ENCODE measurements around the gene ATP5MC2. TPM values are rescaled to one million over a fixed set of nuclear protein-coding genes. Genes with fewer than 3 reads are reported as not detected.

Gene ATP5MC2
- total and polyA plus RNA-seq, 9 of the 15 experiments (the other 6 are each of a cell fraction or from before 2014, with no cell fraction given), result 314 to 1,208 (median 468) TPM

DNA sequence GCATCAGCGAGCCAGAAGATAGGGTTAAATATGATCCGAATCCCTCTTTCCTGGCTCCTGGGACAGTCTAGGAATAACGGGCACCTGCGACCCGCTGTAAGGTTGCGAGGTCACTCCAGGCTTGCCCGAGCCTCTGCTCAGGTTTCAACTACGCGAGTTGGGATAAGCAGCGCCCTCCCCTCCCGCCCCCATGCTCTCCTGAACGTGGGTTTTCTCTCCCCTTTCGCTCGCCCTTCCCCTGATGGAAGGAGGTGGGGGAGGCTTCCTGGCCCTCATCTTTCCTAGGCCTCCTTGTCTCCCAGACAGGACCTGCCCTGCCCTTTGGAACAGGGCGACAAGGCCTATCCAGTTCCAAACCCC lies 753 bp upstream of the ATP5MC2 start:
- Histone ChIP-seq H2AFZ (ENCODE audit: low read depth, low read length) (peak overlapping the region; percentile 94), H3K9ac (ENCODE audit: insufficient read depth in 1 of 2, low read depth in 2 of 2, low read length in 2 of 2) (peak overlapping the region in 1 of 2 experiments; percentile 97; a peak in 1 of 4 replicates), H3K4me1 (replicated peaks in 1 of 2; ENCODE audit: control insufficient read depth in 2 of 2, insufficient read depth in 2 of 2, low read length in 2 of 2) (peaks cover 8 to 9% of the 10 kb centered on the region in 2 experiments; a peak in 3 of 5 replicates), H3K36me3 (ENCODE audit: control insufficient read depth, insufficient read depth, low read length) (peaks cover 33% of the 10 kb centered on the region), H3K9me1 (ENCODE audit: control insufficient read depth, insufficient read depth, low read length) (no peaks in the 10 kb centered on the region), H3K27ac (ENCODE audit: extremely low read depth, low read depth, low read length) (no peak overlapping the region), H3K4me2 (ENCODE audit: insufficient read depth, low read length) (peak overlapping the region; percentile 71), H3K9me3 (replicated peaks; ENCODE audit: control insufficient read depth, insufficient read depth, low read depth, low read length) (no peaks in the 10 kb centered on the region), H4K20me1 (replicated peaks; ENCODE audit: control insufficient read depth, insufficient read depth, low read length) (no peaks in the 10 kb centered on the region), H3K4me3 (no peak overlapping the region), H3K27me3 (ENCODE audit: control insufficient read depth in 2 of 2, insufficient read depth in 2 of 2, low read length in 2 of 2) (peaks cover 0 to 4% of the 10 kb centered on the region in 2 experiments; a peak in 2 of 5 replicates), H3K79me2 (ENCODE audit: control insufficient read depth, insufficient read depth, low read length) (peaks cover 38% of the 10 kb centered on the region)
- no TSS peak for BruUV-seq (replicated peaks)
- POLR2A ChIA-PET, result interaction anchor here (0.6 to 2.8 kb wide), 11 partner anchors 9 to 310 kb away, joined by 3 to 15 read pairs (median 6); no protein-coding TSS in a partner anchor
- no peak for FAIRE-seq
- 90% methylated on average over 7 of the region's 15 CpGs for WGBS (ENCODE audit: insufficient coverage, low coverage, missing lambda C conversion rate)
- DNase-seq (ENCODE audit: extremely low read depth in 1 of 4, low spot score in 3 of 4), result no peak
- 0 out of 2 replicates have a peak, but pooled peaks have one; percentile 4 for TF ChIP-seq KAT7 (CRISPR knock-in tag; IDR thresholded peaks at IDR 0.05; ENCODE audit: borderline replicate concordance)
- no peak for TF ChIP-seq MYNN (IDR thresholded peaks at IDR 0.05)
- no peak for TF ChIP-seq MYNN (CRISPR knock-in tag; IDR thresholded peaks at IDR 0.05)
- in situ Hi-C loops (cut with MboI), result loop anchor here (5.0 kb wide), 1 partner anchor 134 kb away; no protein-coding TSS in a partner anchor
- intact Hi-C loops (cut with micrococcal nuclease), result loop anchor here (1.0 to 2.0 kb wide), 3 partner anchors 50 to 133 kb away; partner anchors contain the start of gene ATF7
- no peak for ATAC-seq
- CTCF ChIA-PET (ENCODE audit: low intra/inter-chr PET ratio), result interaction anchor here (0.6 to 4.4 kb wide), 5 partner anchors 50 to 144 kb away, joined by 4 to 59 read pairs (median 8); partner anchors contain the start of gene ATF7

DNA sequence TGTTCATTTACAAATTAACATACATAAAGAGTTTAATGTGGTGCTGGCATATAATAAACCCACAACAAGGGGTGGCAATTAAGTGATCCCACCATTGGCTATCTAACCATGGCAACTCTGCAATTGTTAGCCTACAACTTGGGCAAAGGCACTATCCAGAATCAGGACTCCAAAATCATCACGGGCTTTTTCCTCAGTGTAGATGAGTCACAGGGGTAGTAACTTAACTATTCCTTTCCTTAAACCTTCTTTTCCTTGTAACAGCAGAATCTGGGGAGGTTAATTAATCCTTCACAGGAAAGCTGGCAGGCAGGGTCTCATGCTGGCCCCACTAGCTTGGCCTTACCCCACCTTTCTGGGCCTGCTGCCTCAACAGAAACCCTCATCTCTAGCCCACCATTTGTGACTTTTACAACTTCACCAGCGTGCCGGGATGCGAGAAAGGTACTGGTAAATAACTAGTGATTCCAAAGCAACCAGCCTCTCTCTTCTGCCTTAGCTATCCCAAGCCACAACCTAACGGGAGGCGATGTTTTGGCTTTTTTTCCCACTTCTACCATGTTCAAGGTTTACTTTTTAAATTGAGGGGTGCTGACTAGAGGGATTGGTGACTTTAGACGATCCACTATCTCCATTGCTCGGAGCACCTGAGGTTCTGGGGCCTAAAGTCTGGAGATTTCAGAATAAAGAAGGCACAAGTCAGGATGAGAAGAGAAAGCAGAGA lies 744 bp downstream of the ATP5MC2 start:
- H4K20me1 ChIP-seq (replicated peaks; ENCODE audit: control insufficient read depth, insufficient read depth, low read length), result no peaks in the 10 kb centered on the region
- peak overlapping the region; percentile 95 for H3K27ac ChIP-seq (ENCODE audit: extremely low read depth, low read depth, low read length)
- peaks cover 0 to 4% of the 10 kb centered on the region in 2 experiments; a peak in 2 of 5 replicates for H3K27me3 ChIP-seq (ENCODE audit: control insufficient read depth in 2 of 2, insufficient read depth in 2 of 2, low read length in 2 of 2)
- ATAC-seq, result peak; percentile 2; the same call in 1 of the 3 replicates
- peak in 1 of 4 experiments; percentile 25 for DNase-seq (ENCODE audit: extremely low read depth in 1 of 4, low spot score in 3 of 4)
- in situ Hi-C loops (cut with MboI), result loop anchor here (5.0 kb wide), 1 partner anchor 133 kb away; no protein-coding TSS in a partner anchor
- peaks cover 8 to 14% of the 10 kb centered on the region in 2 experiments; a peak in 3 of 5 replicates for H3K4me1 ChIP-seq (replicated peaks in 1 of 2; ENCODE audit: control insufficient read depth in 2 of 2, insufficient read depth in 2 of 2, low read length in 2 of 2)
- FAIRE-seq, result peak; percentile 44
- peaks cover 50% of the 10 kb centered on the region for H3K79me2 ChIP-seq (ENCODE audit: control insufficient read depth, insufficient read depth, low read length)
- peak overlapping the region; percentile 96 for H3K4me2 ChIP-seq (ENCODE audit: insufficient read depth, low read length)
- no peaks in the 10 kb centered on the region for H3K9me1 ChIP-seq (ENCODE audit: control insufficient read depth, insufficient read depth, low read length)
- intact Hi-C loops (cut with micrococcal nuclease), result no loop called here
- H3K9ac ChIP-seq (ENCODE audit: insufficient read depth in 1 of 2, low read depth in 2 of 2, low read length in 2 of 2), result peak overlapping the region; percentile 97 to 98
- BruUV-seq (replicated peaks), result TSS peak; percentile 65
- ChIA-PET CTCF (ENCODE audit: low intra/inter-chr PET ratio) (interaction anchor here (0.6 to 4.4 kb wide), 5 partner anchors 72 to 353 kb away, joined by 3 to 59 read pairs (median 8); no protein-coding TSS in a partner anchor), POLR2A (interaction anchor here (0.9 to 2.8 kb wide), 11 partner anchors 8 to 132 kb away, joined by 3 to 15 read pairs (median 5); no protein-coding TSS in a partner anchor)
- H3K9me3 ChIP-seq (replicated peaks; ENCODE audit: control insufficient read depth, insufficient read depth, low read depth, low read length), result no peaks in the 10 kb centered on the region
- peaks cover 47% of the 10 kb centered on the region for H3K36me3 ChIP-seq (ENCODE audit: control insufficient read depth, insufficient read depth, low read length)
- peak overlapping the region; percentile 94 for H2AFZ ChIP-seq (ENCODE audit: low read depth, low read length)
- 2% methylated on average over 8 of the region's 8 CpGs for WGBS (ENCODE audit: insufficient coverage, low coverage, missing lambda C conversion rate)
- H3K4me3 ChIP-seq, result peak overlapping the region; percentile 64
- no peak for TF ChIP-seq SNIP1 (IDR thresholded peaks at IDR 0.05; ENCODE audit: low read depth)
- TF ChIP-seq RFX1 (IDR thresholded peaks at IDR 0.05), result 0 out of 2 replicates have a peak, but pooled peaks have one; percentile 5
- peak; percentile 67; the same call in 1 of the 2 replicates for TF ChIP-seq ZNF584 (CRISPR knock-in tag; IDR thresholded peaks at IDR 0.05; ENCODE audit: low read depth)
- peak; percentile 37; the same call in 1 of the 2 replicates for TF ChIP-seq ELF2 (CRISPR knock-in tag; IDR thresholded peaks at IDR 0.05)
- TF ChIP-seq, protein P1, sequence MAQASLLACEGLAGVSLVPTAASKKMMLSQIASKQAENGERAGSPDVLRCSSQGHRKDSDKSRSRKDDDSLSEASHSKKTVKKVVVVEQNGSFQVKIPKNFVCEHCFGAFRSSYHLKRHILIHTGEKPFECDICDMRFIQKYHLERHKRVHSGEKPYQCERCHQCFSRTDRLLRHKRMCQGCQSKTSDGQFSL (CRISPR knock-in tag; IDR thresholded peaks at IDR 0.05), result no peak
- TF ChIP-seq, protein P1 (tag; IDR thresholded peaks at IDR 0.05), result no peak

All from K562 (cell line).